Prostate gland (tissue), 2 donors: ENCODE results near the gene ARHGAP24. TPM values are rescaled to one million over a fixed set of nuclear protein-coding genes. Genes with fewer than 3 reads are reported as not detected.

ENCODE experiments used
- DNase-seq: peaks from one replicate; pipeline ENCODE4 v3.0.0-alpha.2; 2019; ENCODE audit warnings: low spot score
- H3K27ac ChIP-seq, 2 donors: fragments of 200-600 bp; sonication (generic); 2 replicates each; pipeline ENCODE4 v1.5.1; 2017 to 2019
- H3K27me3 ChIP-seq: fragments of 200-600 bp; sonication (generic); replicated peaks from 2 replicates; pipeline ENCODE4 v1.5.1; 2019; ENCODE audit not compliant: insufficient read depth
- H3K36me3 ChIP-seq, 2 donors: fragments of 200-600 bp; sonication (generic); 1 replicate in 1 of 2; 2 replicates in 1 of 2; pipeline versions ENCODE4 v1.5.1 to v1.8.1; 2017 to 2019
- H3K4me1 ChIP-seq: fragments of 200-600 bp; sonication (generic); replicated peaks from 2 replicates; pipeline ENCODE4 v1.5.1; 2019
- H3K4me3 ChIP-seq, 2 donors: fragments of 200-600 bp; sonication (generic); 2 replicates each; pipeline ENCODE4 v1.5.1; 2017 to 2019
- H3K9me3 ChIP-seq: fragments of 200-600 bp; sonication (generic); 2 replicates; pipeline ENCODE4 v1.5.1; 2017
- POLR2A ChIP-seq: fragments of 450-650 bp; IDR thresholded peaks from one replicate; pipeline ENCODE4 v1.6.1; 2016; ENCODE audit warnings: antibody characterized with exemption, mild to moderate bottlenecking
- POLR2AphosphoS5 ChIP-seq: sonication (generic); formaldehyde crosslinking; IDR thresholded peaks from one replicate; pipeline ENCODE4 v1.6.1; 2017; ENCODE audit warnings: antibody characterized with exemption
- WGBS: methylation state at CpG from one replicate; pipeline ENCODE4 v1.1.5; 2018; 5-methylcytosine and 5-hydroxymethylcytosine counted together
- intact Hi-C: fragments of 100-400 bp; cut with DNase I; formaldehyde crosslinking; loops from one replicate; pipeline ENCODE4 v1.14.2; 2022
- microRNA counts, 2 donors: library from miRNA; unstranded; fragments of <30 nt; microRNA quantifications; one replicate each; lab custom pipeline; 2016 to 2017
- microRNA-seq: library from miRNA; unstranded; fragments of <30 nt; microRNA quantifications from one replicate; pipeline ENCODE4, GENCODE V29; 2016
- small RNA-seq, 2 donors: library from RNA; depleted of rRNA; stranded (forward); fragments of <200 nt; gene quantifications; one replicate each; pipeline ENCODE3, GENCODE V24; 2016
- total RNA-seq, 2 donors: library from RNA; depleted of rRNA; stranded (reverse); fragments of >200 nt; gene quantifications; one replicate each; pipeline ENCODE4 v1.1.0, GENCODE V29; 2016
- TF ChIP-seq, protein P1 (sequence below), 4 experiments: fragments of 200-600 bp in 2 of 4; fragments of 450-650 bp in 2 of 4; sonication (generic) in 2 of 4; IDR thresholded peaks; 1 replicate in 3 of 4; 2 replicates in 1 of 4; pipeline ENCODE4 v1.5.1; 2016 to 2019; ENCODE audit warnings: antibody characterized with exemption in 4 of 4, mild to moderate bottlenecking in 2 of 4, moderate library complexity in 2 of 4

Gene ARHGAP24
- total RNA-seq, 2 donors from 2014 or later, result 6.7 to 7.4 TPM

DNA sequence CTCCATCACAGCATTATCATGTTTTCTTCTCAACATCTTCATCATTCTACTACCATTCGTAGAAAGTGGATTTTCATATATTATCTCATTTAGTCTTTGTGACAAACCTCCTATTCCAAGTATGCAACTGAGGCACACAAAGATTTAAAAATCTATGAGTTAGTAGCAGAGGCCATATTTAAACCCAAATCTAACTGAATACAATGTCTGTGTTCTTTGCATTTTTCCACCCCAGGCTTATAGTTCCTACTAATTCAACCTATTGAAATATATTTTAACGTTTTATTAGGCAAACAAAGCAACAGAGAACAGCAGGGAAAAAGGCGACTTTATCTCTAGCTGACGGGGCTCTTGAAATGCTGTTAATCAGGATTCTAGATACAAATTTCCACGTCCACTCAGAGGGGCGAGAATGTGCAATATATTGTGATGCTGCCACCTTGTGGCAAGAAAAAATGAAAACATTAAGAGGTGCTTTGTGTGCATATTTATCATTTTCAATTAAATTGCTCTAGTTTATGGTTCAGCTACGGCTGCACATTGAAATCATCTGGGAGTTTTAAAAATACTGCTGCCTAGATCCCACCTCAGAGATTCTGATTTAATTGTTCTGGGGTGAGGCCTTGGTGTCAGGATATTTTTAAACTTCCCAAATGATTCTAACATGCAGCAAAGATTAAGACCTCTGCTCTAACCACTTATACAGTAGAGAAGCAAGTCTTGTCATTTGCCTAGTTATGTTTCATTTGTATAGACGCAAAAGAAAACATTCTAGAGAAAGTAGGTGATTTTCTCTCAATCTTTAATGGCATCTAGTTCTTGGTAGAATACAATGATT, 569.0 kb downstream of the ARHGAP24 start:
- Histone ChIP-seq H3K9me3 (no peaks in the 10 kb centered on the region), H3K27ac (no peak overlapping the region), H3K27me3 (no peaks in the 10 kb centered on the region), H3K36me3 (no peaks in the 10 kb centered on the region), H3K4me1 (no peaks in the 10 kb centered on the region), H3K4me3 (no peak overlapping the region)
- no peak for TF ChIP-seq POLR2A
- TF ChIP-seq, protein P1, sequence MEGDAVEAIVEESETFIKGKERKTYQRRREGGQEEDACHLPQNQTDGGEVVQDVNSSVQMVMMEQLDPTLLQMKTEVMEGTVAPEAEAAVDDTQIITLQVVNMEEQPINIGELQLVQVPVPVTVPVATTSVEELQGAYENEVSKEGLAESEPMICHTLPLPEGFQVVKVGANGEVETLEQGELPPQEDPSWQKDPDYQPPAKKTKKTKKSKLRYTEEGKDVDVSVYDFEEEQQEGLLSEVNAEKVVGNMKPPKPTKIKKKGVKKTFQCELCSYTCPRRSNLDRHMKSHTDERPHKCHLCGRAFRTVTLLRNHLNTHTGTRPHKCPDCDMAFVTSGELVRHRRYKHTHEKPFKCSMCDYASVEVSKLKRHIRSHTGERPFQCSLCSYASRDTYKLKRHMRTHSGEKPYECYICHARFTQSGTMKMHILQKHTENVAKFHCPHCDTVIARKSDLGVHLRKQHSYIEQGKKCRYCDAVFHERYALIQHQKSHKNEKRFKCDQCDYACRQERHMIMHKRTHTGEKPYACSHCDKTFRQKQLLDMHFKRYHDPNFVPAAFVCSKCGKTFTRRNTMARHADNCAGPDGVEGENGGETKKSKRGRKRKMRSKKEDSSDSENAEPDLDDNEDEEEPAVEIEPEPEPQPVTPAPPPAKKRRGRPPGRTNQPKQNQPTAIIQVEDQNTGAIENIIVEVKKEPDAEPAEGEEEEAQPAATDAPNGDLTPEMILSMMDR (IDR thresholded peaks at IDR 0.05), result peak in 3 of 4 experiments; percentile 55 to 63 (median 59)
- peak; percentile 28 for DNase-seq
- intact Hi-C loops, result loop anchor here (10.0 kb wide), 1 partner anchor 69 kb away; no protein-coding TSS in a partner anchor
- 22% methylated on average over 8 of the region's 8 CpGs for WGBS

DNA sequence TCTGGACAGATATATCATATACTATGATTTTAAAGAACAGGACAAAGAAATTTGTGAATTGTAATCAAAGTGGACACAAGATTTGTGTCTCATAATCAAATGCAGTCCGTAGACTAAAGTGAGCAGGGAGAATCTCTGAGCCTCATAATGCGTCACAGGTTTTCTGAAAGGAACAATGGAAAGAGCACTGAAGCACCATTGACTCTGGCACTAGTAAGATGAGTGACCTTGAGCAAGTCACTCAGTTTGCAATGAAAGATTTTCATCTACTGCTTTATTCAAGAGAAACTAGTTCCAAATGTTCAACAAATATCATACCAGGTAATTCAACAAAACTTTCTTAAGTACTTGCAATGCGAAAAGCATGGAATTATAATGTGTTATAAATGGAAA, 569.6 kb downstream of the ARHGAP24 start:
- H3K27me3 ChIP-seq, result no peaks in the 10 kb centered on the region
- no peak overlapping the region for H3K4me3 ChIP-seq
- no peak for DNase-seq
- intact Hi-C loops, result loop anchor here (10.0 kb wide), 1 partner anchor 70 kb away; no protein-coding TSS in a partner anchor
- H3K27ac ChIP-seq, result no peak overlapping the region
- WGBS, result 73% methylated on average over 3 of the region's 3 CpGs
- no peaks in the 10 kb centered on the region for H3K36me3 ChIP-seq
- TF ChIP-seq, protein P1 (IDR thresholded peaks at IDR 0.05), result no peak
- TF ChIP-seq POLR2AphosphoS5, result no peak
- no peak for TF ChIP-seq POLR2A
- H3K4me1 ChIP-seq, result no peaks in the 10 kb centered on the region
- H3K9me3 ChIP-seq, result no peaks in the 10 kb centered on the region

- 84% methylated on average over 1 of the region's 1 CpG for WGBS
- intact Hi-C loops, result loop anchor here (10.0 kb wide), 1 partner anchor 74 kb away; no protein-coding TSS in a partner anchor
- no peaks in the 10 kb centered on the region for H3K4me1 ChIP-seq
- no peak overlapping the region for H3K4me3 ChIP-seq
- H3K9me3 ChIP-seq, result no peaks in the 10 kb centered on the region
- no peak overlapping the region for H3K27ac ChIP-seq
- no peaks in the 10 kb centered on the region for H3K36me3 ChIP-seq
- H3K27me3 ChIP-seq, result no peaks in the 10 kb centered on the region
- TF ChIP-seq, protein P1 (IDR thresholded peaks at IDR 0.05), result no peak
- TF ChIP-seq POLR2A, result no peak
- no peak for TF ChIP-seq POLR2AphosphoS5
- DNase-seq, result no peak
Measured at GRCh38 chr4:86048426-86048825, 573.5 kb downstream of the ARHGAP24 start.

- Histone ChIP-seq H3K36me3 (no peaks in the 10 kb centered on the region), H3K9me3 (no peaks in the 10 kb centered on the region), H3K4me3 (no peak overlapping the region), H3K27ac (no peak overlapping the region), H3K4me1 (no peaks in the 10 kb centered on the region), H3K27me3 (no peaks in the 10 kb centered on the region)
- TF ChIP-seq POLR2AphosphoS5, result no peak
- TF ChIP-seq, protein P1 (IDR thresholded peaks at IDR 0.05), result no peak
- no peak for TF ChIP-seq POLR2A
- DNase-seq, result no peak
- intact Hi-C loops, result no loop called here
- 100% methylated on average over 1 of the region's 1 CpG for WGBS
Measured at GRCh38 chr4:86050496-86050895, 575.5 kb downstream of the ARHGAP24 start.

MicroRNAs within 50 kb of the gene (microRNA counts, 767-probe panel; counts per million panel counts)
- 0 to 431 counts per million in 2 donors for microRNA hsa-miR-4451 (lab: Ali Mortazavi, UCI)

Small RNA genes lying within 50 kb of the gene (microRNA-seq; reads per million reads assigned to microRNA genes)
- gene MIR4451, result not detected

Small RNA genes lying within 50 kb of the gene (small RNA-seq; reads per million reads assigned to genes)
- gene MIR4451, result 0 reads per million in 2 donors
